Calu3 (cell line): ENCODE measurements around the gene MCM10. TPM values are rescaled to one million over a fixed set of nuclear protein-coding genes. Genes with fewer than 3 reads are reported as not detected.

ENCODE experiments used
- BruUV-seq: library from RNA; stranded (reverse); fragments of 400-500 nt; replicated peaks from 2 replicates; lab custom pipeline; 2021; lab: Mats Ljungman, UMichigan
- CTCF ChIA-PET: fragments of 300-600 bp; sonication (Branson Sonifier 250); formaldehyde crosslinking; loops from one replicate; lab custom pipeline; 2022; ENCODE audit warnings: antibody characterized with exemption; lab: Charles Lee
- DNase-seq: peaks from one replicate; pipeline ENCODE4 v3.0.0; 2022
- H3K27ac Mint-ChIP-seq: one replicate; pipeline ENCODE4 v1.8.0; 2022; ENCODE audit warnings: mixed read lengths; ENCODE audit not compliant: unreplicated experiment
- H3K27me3 Mint-ChIP-seq: one replicate; pipeline ENCODE4 v1.8.0; 2022; ENCODE audit warnings: mixed read lengths; ENCODE audit not compliant: unreplicated experiment
- H3K36me3 Mint-ChIP-seq: one replicate; pipeline ENCODE4 v1.8.0; 2022; ENCODE audit warnings: mild to moderate bottlenecking, moderate library complexity, mixed read lengths; ENCODE audit not compliant: insufficient read depth, unreplicated experiment
- H3K4me1 Mint-ChIP-seq: one replicate; pipeline ENCODE4 v1.8.0; 2022; ENCODE audit warnings: mild to moderate bottlenecking, low read depth, mixed read lengths; ENCODE audit not compliant: unreplicated experiment
- H3K4me3 Mint-ChIP-seq: one replicate; pipeline ENCODE4 v1.8.0; 2022; ENCODE audit warnings: mild to moderate bottlenecking, low read depth, moderate library complexity, mixed read lengths; ENCODE audit not compliant: unreplicated experiment
- H3K9me3 Mint-ChIP-seq: one replicate; pipeline ENCODE4 v1.8.0; 2022; ENCODE audit warnings: low read depth, mixed read lengths; ENCODE audit not compliant: unreplicated experiment
- CTCF ChIP-seq: fragments of 200-600 bp; IDR thresholded peaks from one replicate; pipeline ENCODE4 v1.8.0; 2022; ENCODE audit warnings: antibody characterized with exemption; ENCODE audit not compliant: unreplicated experiment
- intact Hi-C: fragments of 100-400 bp; cut with micrococcal nuclease; formaldehyde crosslinking; loops from one replicate; pipeline ENCODE4 v1.10.0; 2022; ENCODE audit not compliant: unreplicated experiment
- total RNA-seq: library from RNA; stranded (reverse); gene quantifications from 2 replicates; pipeline ENCODE4 v1.2.3, GENCODE V29; 2022

Gene MCM10
- total RNA-seq, 1 experiment from 2014 or later: 49.3 TPM

- H3K27me3 Mint-ChIP-seq: no peaks in the 10 kb centered on the region
- peaks cover 18% of the 10 kb centered on the region for H3K36me3 Mint-ChIP-seq
- no peak overlapping the region for H3K27ac Mint-ChIP-seq
- DNase-seq: no peak
- no TSS peak for BruUV-seq
- no peak for TF ChIP-seq CTCF
- H3K9me3 Mint-ChIP-seq: no peaks in the 10 kb centered on the region
- no peaks in the 10 kb centered on the region for H3K4me1 Mint-ChIP-seq
- H3K4me3 Mint-ChIP-seq: no peak overlapping the region
- CTCF ChIA-PET: no interaction called here
- intact Hi-C loops: no loop called here
These were observed 43.2 kb upstream of the MCM10 start for GRCh38 chr10:13117841-13118783.

DNA sequence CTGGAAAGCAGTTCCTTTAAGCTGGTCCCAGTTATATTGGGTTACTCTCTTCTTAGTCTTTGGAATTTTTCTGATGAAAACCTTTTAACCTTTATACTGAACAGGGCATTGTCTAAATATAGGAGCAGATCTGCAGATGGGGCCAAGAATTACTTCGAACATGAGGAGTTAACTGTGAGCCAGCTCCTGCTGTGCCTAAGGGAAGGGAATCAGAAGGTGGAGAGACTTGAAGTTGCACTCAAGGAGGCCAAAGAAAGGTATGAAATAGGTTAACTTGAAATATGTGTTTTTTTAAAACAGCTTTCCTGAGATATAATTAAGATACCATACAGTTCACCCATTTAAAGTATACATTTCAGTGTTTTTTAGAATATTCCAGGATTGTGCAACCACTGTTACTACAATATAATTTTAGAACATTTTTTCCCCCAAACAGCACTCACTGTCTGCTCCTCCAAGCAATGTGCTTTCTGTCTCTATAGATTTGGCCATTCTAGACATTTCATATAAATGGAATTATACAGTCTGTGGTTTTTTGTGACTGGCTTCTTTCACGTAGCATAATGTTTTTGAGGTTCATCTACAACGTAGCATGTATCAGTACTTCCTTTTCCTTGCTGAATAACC, 42.5 kb upstream of the MCM10 start:
- no peak overlapping the region for H3K4me3 Mint-ChIP-seq
- no peaks in the 10 kb centered on the region for H3K27me3 Mint-ChIP-seq
- BruUV-seq: no TSS peak
- H3K27ac Mint-ChIP-seq: no peak overlapping the region
- peaks cover 12% of the 10 kb centered on the region for H3K36me3 Mint-ChIP-seq
- no peak for TF ChIP-seq CTCF
- H3K9me3 Mint-ChIP-seq: no peaks in the 10 kb centered on the region
- no peaks in the 10 kb centered on the region for H3K4me1 Mint-ChIP-seq
- intact Hi-C loops: no loop called here
- no peak for DNase-seq
- CTCF ChIA-PET: no interaction called here

DNA sequence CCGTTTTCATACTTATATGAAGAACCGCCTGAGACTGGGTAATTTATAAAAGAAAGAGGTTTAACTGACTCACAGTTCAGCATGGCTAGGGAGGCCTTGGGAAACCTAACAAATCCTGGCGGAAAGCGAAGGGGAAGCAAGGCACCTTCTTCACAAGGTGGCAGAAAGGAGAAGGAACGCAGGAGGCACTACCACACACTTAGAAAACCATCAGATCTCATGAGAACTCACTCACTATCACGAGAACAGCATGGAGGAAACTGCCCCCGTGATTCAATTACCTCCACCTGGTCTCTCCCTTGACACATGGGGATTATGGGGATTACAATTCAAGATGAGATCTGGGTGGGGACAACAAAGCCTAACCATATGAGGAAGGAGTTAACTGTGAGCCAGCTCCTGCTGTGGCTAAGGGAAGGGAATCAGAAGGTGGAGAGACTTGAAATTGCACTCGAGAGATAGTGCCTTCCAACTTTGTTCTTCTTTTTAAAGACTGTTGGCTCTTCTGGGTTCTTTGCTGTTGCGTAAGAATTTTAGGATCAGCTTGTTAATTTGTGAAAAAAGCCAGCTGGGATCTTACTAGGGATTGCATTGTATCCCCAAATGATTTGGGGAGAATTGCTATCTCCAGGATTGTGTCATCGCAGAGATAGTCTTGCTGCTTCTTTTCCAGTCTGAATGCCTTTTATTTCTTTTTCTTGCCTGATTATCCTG, 40.4 kb upstream of the MCM10 start:
- peaks cover 17% of the 10 kb centered on the region for H3K36me3 Mint-ChIP-seq
- H3K9me3 Mint-ChIP-seq: no peaks in the 10 kb centered on the region
- H3K27ac Mint-ChIP-seq: no peak overlapping the region
- BruUV-seq: no TSS peak
- no peaks in the 10 kb centered on the region for H3K27me3 Mint-ChIP-seq
- intact Hi-C loops: no loop called here
- no peaks in the 10 kb centered on the region for H3K4me1 Mint-ChIP-seq
- no peak for DNase-seq
- CTCF ChIA-PET: no interaction called here
- no peak overlapping the region for H3K4me3 Mint-ChIP-seq
- TF ChIP-seq CTCF: no peak

GRCh38 chr10:13121500-13121854, 39.9 kb upstream of the MCM10 start:
- Mint-ChIP-seq H3K4me1 (no peaks in the 10 kb centered on the region), H3K27me3 (no peaks in the 10 kb centered on the region), H3K4me3 (no peak overlapping the region), H3K27ac (no peak overlapping the region), H3K9me3 (no peaks in the 10 kb centered on the region), H3K36me3 (peaks cover 17% of the 10 kb centered on the region)
- intact Hi-C loops: no loop called here
- CTCF ChIA-PET: no interaction called here
- no TSS peak for BruUV-seq
- TF ChIP-seq CTCF: no peak
- no peak for DNase-seq
